Measurements from ENCODE around the gene ZMAT5.

- TF ChIP-seq ZNF274 (CRISPR knock-in tag; IDR thresholded peaks at IDR 0.05) (no peak), CTCF (CRISPR knock-in tag; IDR thresholded peaks at IDR 0.05) (no peak), NR2C2 (CRISPR knock-in tag; IDR thresholded peaks at IDR 0.05; ENCODE audit: borderline replicate concordance) (no peak), RAD21 (CRISPR knock-in tag; IDR thresholded peaks at IDR 0.05) (no peak), POLR2AphosphoS5 (IDR thresholded peaks at IDR 0.05; ENCODE audit: low read depth, low read length) (no peak), ZNF512B (CRISPR knock-in tag; IDR thresholded peaks at IDR 0.05; ENCODE audit: borderline replicate concordance) (no peak), ZBTB10 (CRISPR knock-in tag; IDR thresholded peaks at IDR 0.05; ENCODE audit: borderline replicate concordance) (no peak), CBX5 (CRISPR knock-in tag; IDR thresholded peaks at IDR 0.05; ENCODE audit: borderline replicate concordance) (no peak)
Measured at GRCh38 chr22:29741926-29742325, 24.9 kb downstream of the ZMAT5 start.
